NB4 (cell line): Measurements from ENCODE around the gene RFX2.

Experiments used
- POLR2A ChIP-seq: IDR thresholded peaks from 2 replicates; pipeline ENCODE4 v1.6.1; 2011; ENCODE audit warnings: mild to moderate bottlenecking; ENCODE audit not compliant: insufficient read length; ENCODE audit errors: extremely low read depth
- TF ChIP-seq, protein P1 (sequence below): IDR thresholded peaks from one replicate; pipeline ENCODE4 v1.5.1; 2012; ENCODE audit warnings: low read depth, low read length
- TF ChIP-seq, protein P2 (sequence below): IDR thresholded peaks from 2 replicates; pipeline ENCODE4 v1.6.1; 2011; ENCODE audit warnings: low read depth, low read length

DNA sequence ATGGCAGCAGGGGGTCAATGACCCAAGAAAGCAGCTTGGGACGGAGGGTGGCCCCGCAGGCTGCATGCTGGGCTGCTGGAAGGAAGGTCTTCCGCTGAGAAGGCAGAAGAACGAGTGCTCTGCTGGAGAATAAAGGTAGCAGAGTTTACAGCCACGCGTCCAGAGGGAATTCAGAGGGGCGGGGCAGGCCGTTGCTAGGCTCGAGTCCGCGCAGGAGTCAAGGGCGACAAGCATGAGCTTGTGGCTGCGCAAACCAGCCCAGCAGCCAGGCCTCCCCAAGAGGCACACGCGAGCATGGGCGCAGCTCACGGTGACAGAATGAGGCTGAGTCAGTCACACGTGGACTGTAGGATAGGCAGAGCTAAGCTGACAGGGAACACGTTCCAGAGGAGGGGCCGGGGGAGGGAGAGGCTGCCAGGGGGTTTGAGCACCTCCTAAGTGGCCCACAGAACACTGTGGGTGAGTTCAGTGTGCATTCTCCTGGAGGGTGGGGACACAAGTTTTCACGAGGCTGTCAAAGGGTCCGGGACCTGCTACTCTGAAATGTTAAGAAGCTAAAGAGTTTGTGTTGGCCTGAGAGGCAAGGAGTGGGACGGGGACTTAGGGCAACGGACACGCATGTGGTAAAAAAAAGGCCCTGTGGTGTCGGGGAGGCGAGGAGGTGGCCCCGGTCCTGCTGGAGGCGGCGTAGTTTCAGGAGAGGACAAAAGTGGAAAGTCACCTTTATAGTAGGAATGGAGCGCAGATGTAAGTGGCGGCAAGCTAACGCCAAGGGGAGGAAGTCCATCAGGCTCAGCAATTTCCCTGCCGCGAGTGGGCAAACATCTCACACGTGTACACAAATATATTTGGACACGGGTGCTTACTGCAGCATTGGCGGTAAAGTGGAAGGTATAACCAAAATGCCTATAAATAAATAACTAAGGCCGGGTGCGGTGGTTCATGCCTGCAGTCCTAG is 17.7 kb downstream of the RFX2 start:
- TF ChIP-seq, protein P1, sequence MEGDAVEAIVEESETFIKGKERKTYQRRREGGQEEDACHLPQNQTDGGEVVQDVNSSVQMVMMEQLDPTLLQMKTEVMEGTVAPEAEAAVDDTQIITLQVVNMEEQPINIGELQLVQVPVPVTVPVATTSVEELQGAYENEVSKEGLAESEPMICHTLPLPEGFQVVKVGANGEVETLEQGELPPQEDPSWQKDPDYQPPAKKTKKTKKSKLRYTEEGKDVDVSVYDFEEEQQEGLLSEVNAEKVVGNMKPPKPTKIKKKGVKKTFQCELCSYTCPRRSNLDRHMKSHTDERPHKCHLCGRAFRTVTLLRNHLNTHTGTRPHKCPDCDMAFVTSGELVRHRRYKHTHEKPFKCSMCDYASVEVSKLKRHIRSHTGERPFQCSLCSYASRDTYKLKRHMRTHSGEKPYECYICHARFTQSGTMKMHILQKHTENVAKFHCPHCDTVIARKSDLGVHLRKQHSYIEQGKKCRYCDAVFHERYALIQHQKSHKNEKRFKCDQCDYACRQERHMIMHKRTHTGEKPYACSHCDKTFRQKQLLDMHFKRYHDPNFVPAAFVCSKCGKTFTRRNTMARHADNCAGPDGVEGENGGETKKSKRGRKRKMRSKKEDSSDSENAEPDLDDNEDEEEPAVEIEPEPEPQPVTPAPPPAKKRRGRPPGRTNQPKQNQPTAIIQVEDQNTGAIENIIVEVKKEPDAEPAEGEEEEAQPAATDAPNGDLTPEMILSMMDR: no peak
- TF ChIP-seq POLR2A: peak; percentile 37
- TF ChIP-seq, protein P2, sequence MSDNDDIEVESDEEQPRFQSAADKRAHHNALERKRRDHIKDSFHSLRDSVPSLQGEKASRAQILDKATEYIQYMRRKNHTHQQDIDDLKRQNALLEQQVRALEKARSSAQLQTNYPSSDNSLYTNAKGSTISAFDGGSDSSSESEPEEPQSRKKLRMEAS: peak; percentile 98
